ENCODE measurements around the gene MAGEB5. TPM values are rescaled to one million over a fixed set of nuclear protein-coding genes. Genes with fewer than 3 reads are reported as not detected.
"Not testable (repeated sequence)": the region's sequence is repeated elsewhere in the genome, so short reads cannot be mapped to it uniquely, and the experiment has no call there.

MAGEB5 gene, protein sequence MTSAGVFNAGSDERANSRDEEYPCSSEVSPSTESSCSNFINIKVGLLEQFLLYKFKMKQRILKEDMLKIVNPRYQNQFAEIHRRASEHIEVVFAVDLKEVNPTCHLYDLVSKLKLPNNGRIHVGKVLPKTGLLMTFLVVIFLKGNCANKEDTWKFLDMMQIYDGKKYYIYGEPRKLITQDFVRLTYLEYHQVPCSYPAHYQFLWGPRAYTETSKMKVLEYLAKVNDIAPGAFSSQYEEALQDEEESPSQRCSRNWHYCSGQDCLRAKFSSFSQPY
- total RNA-seq = not detected

DNA sequence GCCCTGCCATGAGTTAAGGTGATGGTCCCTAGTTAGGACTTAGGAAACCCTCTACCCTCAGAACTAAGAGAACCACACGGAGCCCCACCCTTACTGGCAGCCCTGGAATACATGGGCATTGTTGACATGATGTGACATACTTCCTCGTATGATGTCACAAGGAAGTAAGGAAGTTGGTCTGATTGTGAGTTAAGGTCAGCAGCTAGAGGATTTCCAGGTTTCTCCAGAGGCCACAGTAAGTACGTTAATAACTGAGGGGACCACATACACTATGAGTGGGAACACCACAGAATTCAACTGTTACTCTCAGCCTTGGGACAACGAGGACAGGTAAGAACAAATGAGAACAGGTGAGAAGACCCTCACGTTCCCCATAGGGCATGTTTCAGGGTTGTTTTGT is at the start of gene MAGEB5:
TSS of gene MAGEB5 (plus strand) at position 301 of the 400 bp plus-strand sequence. CDS start 1,133 bp downstream, outside the sequence.
- ATAC-seq (no peak), DNase-seq (ENCODE audit: low spot score) (no peak)
- intact Hi-C loops (cut with DNase I) = no loop called here

DNA sequence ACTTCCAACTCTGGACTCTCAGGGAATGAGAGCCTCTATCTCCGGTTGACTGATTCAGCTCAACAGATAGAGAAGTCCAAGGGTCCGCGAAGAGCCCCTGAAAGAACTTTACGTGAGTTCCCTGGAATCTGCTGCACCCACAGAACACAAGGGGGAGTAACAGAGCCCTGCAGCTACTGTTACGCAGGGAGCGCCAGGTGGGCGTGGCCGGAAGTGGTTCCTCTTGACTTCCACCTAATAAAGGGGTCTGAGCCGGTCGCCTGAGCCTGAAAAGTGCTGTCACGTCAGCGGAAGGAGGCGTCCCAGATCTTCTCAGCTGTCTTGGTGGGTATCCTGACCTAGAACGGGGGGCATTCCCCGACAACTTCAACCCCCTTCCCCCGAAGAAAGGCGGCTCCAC is 23.8 kb upstream of the MAGEB5 start, which contains the start of gene MAGEB6:
TSS of gene MAGEB6 (plus strand) at position 237 of the 400 bp plus-strand sequence. CDS start 1,407 bp downstream, outside the sequence.
- no peak for DNase-seq (ENCODE audit: low spot score)
- intact Hi-C loops (cut with DNase I) = no loop called here
- ATAC-seq = no peak

DNA sequence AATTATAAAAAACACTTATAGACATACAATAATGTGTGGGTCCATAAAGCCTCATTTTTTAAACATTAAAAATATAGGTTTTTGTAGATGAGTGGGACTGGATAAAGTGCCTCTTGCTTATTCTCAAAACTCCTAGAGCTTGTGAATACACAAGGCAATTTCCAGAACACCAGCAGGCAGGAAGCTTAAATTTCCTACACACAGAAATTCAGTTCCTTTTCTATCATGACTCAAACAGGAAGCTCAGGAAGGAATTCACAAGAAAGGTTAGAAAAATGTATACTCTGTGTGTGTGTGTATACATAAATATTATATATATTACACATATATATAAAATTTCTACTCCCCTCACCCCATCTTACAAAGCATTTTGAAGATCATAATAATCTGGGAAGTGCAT is 12.4 kb upstream of the MAGEB5 start:
- DNase-seq (ENCODE audit: low spot score) = no peak
- intact Hi-C loops (cut with DNase I) = no loop called here
- no peak for ATAC-seq

DNA sequence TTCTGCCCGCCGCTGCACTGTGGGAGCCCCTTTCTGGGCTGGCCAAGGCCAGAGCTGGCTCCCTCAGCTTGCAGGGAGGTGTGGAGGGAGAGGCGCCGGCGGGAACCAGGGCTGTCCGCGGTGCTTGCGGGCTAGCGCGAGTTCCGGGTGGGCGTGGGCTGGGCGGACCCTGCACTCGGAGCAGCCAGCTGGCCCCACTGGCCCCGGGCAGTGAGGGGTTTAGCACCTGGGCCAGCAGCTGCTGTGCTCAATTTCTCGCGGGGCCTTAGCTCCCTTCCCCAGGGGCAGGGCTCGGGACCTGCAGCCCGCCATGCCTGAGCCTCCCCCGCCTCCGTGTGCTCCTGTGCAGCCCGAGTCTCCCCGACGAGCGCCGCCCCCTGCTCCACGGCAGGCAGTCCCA is 11.3 kb upstream of the MAGEB5 start:
- DNase-seq (ENCODE audit: low spot score); ATAC-seq; intact Hi-C loops (cut with DNase I): not testable (repeated sequence)

DNA sequence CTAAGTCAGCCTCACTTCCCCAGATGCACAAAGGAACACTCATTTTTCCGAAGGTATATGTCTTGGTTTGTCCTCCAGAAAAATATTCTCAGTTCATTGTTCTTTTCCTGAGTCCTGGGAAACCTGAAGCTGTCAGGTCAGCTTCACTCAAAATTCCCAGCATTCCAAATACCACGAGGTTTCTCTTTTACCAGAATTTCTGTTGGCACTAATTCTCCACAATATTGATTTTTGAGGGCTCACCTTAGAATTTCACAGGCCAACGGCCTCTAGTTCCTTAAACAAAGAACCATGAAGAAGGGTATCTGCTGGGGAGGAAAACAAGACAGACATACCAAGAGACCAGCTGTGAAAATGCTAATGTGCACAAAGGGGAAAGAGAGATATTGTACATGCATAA is 8.0 kb upstream of the MAGEB5 start:
- no peak for ATAC-seq
- intact Hi-C loops (cut with DNase I) = no loop called here
- no peak for DNase-seq (ENCODE audit: low spot score)

DNA sequence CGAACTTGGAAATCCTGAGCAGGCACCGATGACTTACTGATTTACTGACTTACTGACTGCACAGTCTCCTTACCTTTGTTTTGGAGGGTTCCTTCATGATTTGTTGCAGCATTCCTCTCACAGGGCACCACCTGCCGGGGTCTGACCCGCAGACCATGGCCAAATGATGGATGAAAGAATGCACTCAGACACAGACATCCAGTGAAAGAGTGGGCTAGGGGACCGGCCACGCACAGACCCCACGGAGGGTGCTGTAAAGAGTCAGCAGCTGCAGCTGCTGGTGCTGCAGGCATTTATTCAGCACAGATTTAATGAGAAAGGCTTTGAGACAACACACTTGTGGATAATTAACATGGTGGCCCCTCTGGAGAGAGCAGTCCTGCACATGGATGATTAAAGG is 3.4 kb downstream of the MAGEB5 start:
- intact Hi-C loops (cut with DNase I) = no loop called here
- ATAC-seq (no peak), DNase-seq (ENCODE audit: low spot score) (no peak)

DNA sequence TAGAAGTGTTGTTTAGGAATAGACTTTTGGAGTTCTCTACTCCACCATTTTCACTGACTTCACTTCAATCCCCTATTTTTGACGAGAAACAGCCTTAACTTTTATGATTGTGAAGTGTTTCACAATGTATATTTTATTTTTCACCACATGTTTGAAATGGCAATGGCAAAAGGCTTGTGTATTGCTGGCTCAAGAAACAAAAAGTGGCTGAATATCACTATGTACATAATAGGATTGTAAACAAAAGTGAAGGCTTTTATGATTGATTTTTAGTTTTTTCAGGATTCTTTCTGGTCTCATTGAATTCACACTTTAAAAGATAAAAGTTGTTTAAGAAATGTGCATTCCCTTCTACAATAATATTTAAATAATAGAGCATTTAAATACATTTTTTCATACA is 18.2 kb downstream of the MAGEB5 start:
- DNase-seq (ENCODE audit: low spot score) (no peak), ATAC-seq (no peak)
- intact Hi-C loops (cut with DNase I) = no loop called here

DNA sequence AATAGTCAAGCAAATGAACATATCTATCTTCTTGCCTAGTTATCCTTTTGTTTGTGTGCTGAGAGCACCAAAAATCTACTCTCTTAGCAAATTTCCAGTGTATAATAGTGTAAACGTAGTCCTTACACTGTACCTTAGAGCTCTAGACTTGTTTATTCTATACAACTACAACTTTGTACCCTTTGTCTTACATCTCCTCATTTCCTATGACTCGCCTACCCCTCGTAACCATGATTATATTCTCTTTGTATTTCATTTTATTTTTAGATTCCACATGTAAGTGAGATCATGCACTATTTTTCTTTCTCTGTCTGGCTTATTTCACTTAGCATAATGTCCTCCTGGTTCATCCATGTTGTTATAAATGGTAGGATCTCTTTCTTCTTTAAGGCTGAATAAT is 37.6 kb downstream of the MAGEB5 start:
- no peak for DNase-seq (ENCODE audit: low spot score)
- ATAC-seq = no peak
- intact Hi-C loops (cut with DNase I) = no loop called here

DNA sequence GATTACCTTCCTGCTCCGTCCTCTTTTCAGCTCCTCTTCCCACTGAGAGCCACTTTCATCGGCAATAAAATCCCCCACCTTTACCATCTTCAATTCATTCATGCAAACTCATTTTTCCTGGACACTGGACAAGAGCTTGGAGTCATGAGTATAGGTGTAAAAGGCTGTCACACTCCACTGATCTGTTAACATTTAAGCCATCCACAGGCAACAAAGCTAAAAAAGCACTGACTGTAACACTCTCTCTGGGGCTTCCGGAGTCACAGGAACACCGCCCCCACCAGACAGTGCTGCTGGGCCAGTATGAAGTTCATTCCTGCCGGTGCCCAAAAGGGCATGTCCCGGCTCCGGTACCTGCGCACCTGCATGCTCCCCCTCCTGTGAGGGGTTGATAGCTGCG is 38.5 kb downstream of the MAGEB5 start:
- DNase-seq (ENCODE audit: low spot score) (no peak), ATAC-seq (no peak)
- intact Hi-C loops (cut with DNase I) = no loop called here

DNA sequence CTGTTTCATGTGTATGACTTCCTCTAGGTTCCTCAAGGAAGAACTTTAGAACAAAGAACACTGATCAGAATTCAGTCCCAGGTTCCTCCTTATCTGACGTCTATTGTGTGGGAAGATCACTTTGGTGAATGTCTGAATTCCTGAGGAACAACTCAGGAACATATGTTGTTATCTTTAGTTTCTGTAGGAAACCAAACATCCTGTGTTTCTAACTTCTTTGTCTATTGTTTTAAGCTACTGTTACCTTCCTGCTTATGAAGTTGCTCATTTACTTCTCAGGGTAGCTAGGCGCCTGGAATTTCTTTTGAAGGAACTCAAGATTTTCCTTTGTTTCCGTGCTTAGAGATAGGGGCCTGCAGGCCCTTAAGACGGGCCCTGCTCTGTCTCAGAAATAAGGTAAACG is 46.2 kb downstream of the MAGEB5 start:
- ATAC-seq = no peak
- intact Hi-C loops (cut with DNase I) = no loop called here
- DNase-seq (ENCODE audit: low spot score) = no peak

Other genes with a start within 250 kb of the MAGEB5 start
- gene MAGEB18, start 77.8 kb upstream of the MAGEB5 start, total RNA-seq = not detected
- gene MAGEB6B, start 55.6 kb upstream of the MAGEB5 start, total RNA-seq = not detected
- not detected for gene MAGEB6, start 23.7 kb upstream of the MAGEB5 start, total RNA-seq

Measured in sciatic nerve (tissue), 2 donors.